SH-SY5Y (cell line): ENCODE measurements around the gene MND1.

ENCODE experiments used
- GATA2 ChIP-seq: IDR thresholded peaks from 2 replicates; pipeline ENCODE4 v1.6.1; 2011; ENCODE audit warnings: mild to moderate bottlenecking, low read depth, low read length
- GATA3 ChIP-seq: IDR thresholded peaks from 2 replicates; pipeline ENCODE4 v1.6.1; 2011; ENCODE audit warnings: low read depth, mild to moderate bottlenecking, low read length, moderate library complexity

DNA sequence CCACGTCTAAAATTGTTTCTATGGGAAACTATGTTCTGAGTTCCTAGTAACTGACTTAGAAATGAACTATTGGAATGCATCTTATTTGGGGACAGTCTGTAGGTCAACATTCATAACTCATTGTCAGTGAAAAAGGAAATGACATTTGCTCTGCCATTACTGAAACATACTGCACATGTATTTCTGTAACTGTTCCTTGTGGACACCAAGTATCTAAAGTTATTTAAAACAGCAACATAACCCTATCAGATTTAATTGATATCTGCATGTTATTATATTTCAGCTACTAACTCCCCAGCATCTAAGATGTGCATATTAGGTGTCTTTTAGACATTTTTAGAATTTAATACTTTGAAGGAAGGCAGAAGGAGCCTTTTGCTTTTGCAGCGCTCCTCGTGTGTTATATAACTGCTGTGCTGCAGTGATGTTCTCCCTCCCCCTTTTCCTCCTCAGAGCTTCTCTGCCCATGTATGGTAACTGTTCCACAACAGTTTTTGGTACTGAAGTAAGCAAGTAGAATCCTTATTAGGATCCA lies 84.5 kb downstream of the MND1 start:
- TF ChIP-seq GATA2 (no peak), GATA3 (no peak)
